GM06990 (cell line): ENCODE results near the gene MESP2.

Experiments used
- DNase-seq: peaks from one replicate; pipeline ENCODE4 v3.0.0-alpha.2; 2011; ENCODE audit not compliant: insufficient read length; ENCODE audit errors: extremely low read depth
- H3K27me3 ChIP-seq: replicated peaks from 2 replicates; pipeline ENCODE4 v1.6.0; 2011; ENCODE audit warnings: low read length; ENCODE audit not compliant: control insufficient read depth, insufficient read depth
- H3K36me3 ChIP-seq: 2 replicates; pipeline ENCODE4 v1.5.1; 2011; ENCODE audit warnings: low read length; ENCODE audit not compliant: control insufficient read depth, insufficient read depth
- H3K4me3 ChIP-seq: replicated peaks from 2 replicates; pipeline ENCODE4 v1.5.1; 2011; ENCODE audit warnings: low read depth, mild to moderate bottlenecking, control low read depth, low read length
- CTCF ChIP-seq: IDR thresholded peaks from 2 replicates; pipeline ENCODE4 v1.5.1; 2011; ENCODE audit warnings: low read length, control low read depth, mild to moderate bottlenecking, inconsistent platforms; ENCODE audit not compliant: insufficient read depth, poor library complexity, severe bottlenecking

The MESP2 gene

DNA sequence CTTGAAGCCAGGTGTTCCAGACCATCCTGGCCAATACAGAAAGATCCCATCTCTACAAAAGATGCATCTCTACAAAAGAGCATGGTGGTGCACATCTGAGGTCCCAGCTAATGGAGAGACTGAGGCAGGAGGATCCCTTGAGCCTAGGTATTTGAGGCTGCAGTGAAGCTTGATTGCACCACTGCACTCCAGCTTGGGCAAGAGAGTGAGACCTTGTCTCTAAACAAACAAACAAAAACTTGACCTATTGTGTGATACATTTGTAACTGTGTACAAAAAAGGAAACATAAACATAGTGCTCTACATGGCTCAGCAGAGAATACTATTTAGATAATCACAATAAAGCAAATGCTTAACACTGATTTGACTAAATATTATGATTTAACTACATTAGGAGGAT is 19.9 kb downstream of the MESP2 start:
- H3K27me3 ChIP-seq: no peaks in the 10 kb centered on the region
- no peaks in the 10 kb centered on the region for H3K36me3 ChIP-seq
- no peak for DNase-seq
- H3K4me3 ChIP-seq: no peak overlapping the region
- no peak for TF ChIP-seq CTCF

DNA sequence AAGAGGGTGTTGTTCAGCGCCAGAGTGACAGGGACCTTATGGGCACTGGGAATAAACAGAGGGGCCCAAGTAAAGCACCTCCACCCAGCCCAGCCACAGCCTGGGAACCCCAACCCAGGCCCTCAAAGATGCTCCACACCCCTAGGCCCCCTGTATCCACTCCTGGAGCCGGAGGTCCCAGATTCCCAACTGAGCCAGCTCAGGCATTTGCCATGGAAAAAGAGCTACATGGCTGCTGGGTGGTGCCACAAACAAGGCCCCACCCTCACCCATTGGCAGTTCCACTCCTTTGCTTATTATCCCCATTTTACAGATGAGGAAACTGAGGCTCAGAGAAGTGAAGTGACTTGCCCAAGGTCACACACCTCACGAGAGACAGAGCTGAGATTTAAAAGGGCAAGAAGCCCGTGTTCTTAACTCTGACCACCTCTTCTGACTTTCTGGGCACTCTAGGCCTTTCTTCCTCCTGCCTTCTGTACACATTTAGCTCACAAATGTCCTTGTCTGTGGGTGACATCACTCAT is 21.6 kb downstream of the MESP2 start:
- no peak for DNase-seq
- TF ChIP-seq CTCF: no peak
- no peak overlapping the region for H3K4me3 ChIP-seq
- H3K27me3 ChIP-seq: no peaks in the 10 kb centered on the region
- H3K36me3 ChIP-seq: no peaks in the 10 kb centered on the region

- no peak overlapping the region for H3K4me3 ChIP-seq
- no peak for TF ChIP-seq CTCF
- no peaks in the 10 kb centered on the region for H3K36me3 ChIP-seq
- DNase-seq: no peak
- no peaks in the 10 kb centered on the region for H3K27me3 ChIP-seq
Observed at GRCh38 chr15:89799011-89799911, 23.1 kb downstream of the MESP2 start.

GRCh38 chr15:89799918-89800498 is 23.9 kb downstream of the MESP2 start:
- DNase-seq: no peak
- Histone ChIP-seq H3K27me3 (no peaks in the 10 kb centered on the region), H3K36me3 (no peaks in the 10 kb centered on the region), H3K4me3 (no peak overlapping the region)
- TF ChIP-seq CTCF: no peak

GRCh38 chr15:89801471-89802195 is 25.5 kb downstream of the MESP2 start:
- no peak for TF ChIP-seq CTCF
- no peak overlapping the region for H3K4me3 ChIP-seq
- H3K36me3 ChIP-seq: no peaks in the 10 kb centered on the region
- DNase-seq: no peak
- no peaks in the 10 kb centered on the region for H3K27me3 ChIP-seq
